ENCODE results near the gene ZNF674. TPM values are rescaled to one million over a fixed set of nuclear protein-coding genes. Genes with fewer than 3 reads are reported as not detected.
"Not testable (repeated sequence)": the region's sequence is repeated elsewhere in the genome, so short reads cannot be mapped to it uniquely, and the experiment has no call there.

ZNF674 gene
- total RNA-seq, 1 experiment from 2014 or later: 3.4 TPM

GRCh38 chrX:46465203-46465602, 80.0 kb downstream of the ZNF674 start:
- DNase-seq (ENCODE audit: low read depth): no peak

GRCh38 chrX:46463682-46464081, 81.5 kb downstream of the ZNF674 start:
- DNase-seq (ENCODE audit: low read depth): no peak

GRCh38 chrX:46461660-46462191, 83.5 kb downstream of the ZNF674 start:
- DNase-seq (ENCODE audit: low read depth): no peak

- DNase-seq (ENCODE audit: low read depth): not testable (repeated sequence)
These were observed 84.2 kb downstream of the ZNF674 start for GRCh38 chrX:46460801-46461659.

- no peak for DNase-seq (ENCODE audit: low read depth)
These were observed 85.6 kb downstream of the ZNF674 start for GRCh38 chrX:46459603-46460002.

- DNase-seq (ENCODE audit: low read depth): peak; percentile 15
These were observed 88.9 kb downstream of the ZNF674 start for GRCh38 chrX:46456125-46456922.

Other genes with a start within 250 kb of the ZNF674 start
- gene CHST7, start 28.3 kb upstream of the ZNF674 start, total RNA-seq (2014; rRNA removed; shearing (Covaris generic)): 11.0 and 17.4 TPM in 2 replicates
- 46.7 and 55.0 TPM in 2 replicates for gene SLC9A7, start 213.7 kb upstream of the ZNF674 start, total RNA-seq (2014; rRNA removed; shearing (Covaris generic))

Data from M059J (cell line).